ENCODE results near the gene TMEM255B.
"Not testable (repeated sequence)": the region's sequence is repeated elsewhere in the genome, so short reads cannot be mapped to it uniquely, and the experiment has no call there.

Gene TMEM255B

DNA sequence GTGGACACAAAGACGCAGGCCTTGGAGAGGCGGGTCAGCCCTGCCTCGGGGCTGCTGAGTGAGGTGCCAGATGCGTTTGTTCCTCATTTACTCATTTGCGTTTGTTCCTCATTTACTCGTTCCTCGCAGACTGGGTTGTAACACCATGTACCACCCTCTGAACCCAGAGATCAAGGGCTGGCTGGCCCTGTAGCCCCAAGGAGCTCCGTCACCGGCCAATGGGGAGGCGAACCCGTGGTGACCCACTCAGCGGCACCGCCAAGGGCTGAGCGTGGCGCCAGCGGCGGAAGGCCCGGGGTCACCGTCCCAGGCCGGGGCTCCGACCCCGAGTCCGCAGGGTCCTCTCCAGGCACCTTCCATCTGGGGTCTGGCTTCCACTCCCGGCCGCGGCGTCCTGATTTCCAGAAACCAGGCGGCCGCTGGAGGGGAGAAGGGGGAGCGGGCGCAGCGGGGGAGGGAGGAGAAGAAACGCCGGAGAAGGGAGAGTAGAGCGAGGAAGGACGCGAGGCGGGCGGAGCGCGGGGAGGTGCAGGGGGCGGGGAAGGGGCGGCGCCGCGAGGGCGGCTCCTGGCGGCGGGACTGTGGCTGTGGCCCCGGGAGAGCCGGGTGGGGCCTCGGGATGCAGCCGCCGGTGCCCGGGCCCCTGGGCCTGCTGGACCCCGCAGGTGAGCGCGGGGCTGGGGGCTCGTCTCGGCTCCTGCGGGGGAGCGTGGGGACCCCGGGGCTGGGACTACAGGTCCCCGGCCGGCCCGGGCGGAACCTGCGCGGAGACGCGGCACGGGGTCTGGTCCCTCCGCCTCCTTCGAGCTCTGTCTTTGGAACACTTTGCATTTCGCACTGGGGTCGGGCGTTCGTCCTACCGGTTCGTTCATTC lies at the start of gene TMEM255B:
TMEM255B (plus strand) TSS at position 576 of the 874 bp plus-strand sequence; CDS start at position 620, 44 bp downstream.
- in situ Hi-C loops (cut with HindIII; ENCODE audit: low sequenced_read_pairs): no loop called here

DNA sequence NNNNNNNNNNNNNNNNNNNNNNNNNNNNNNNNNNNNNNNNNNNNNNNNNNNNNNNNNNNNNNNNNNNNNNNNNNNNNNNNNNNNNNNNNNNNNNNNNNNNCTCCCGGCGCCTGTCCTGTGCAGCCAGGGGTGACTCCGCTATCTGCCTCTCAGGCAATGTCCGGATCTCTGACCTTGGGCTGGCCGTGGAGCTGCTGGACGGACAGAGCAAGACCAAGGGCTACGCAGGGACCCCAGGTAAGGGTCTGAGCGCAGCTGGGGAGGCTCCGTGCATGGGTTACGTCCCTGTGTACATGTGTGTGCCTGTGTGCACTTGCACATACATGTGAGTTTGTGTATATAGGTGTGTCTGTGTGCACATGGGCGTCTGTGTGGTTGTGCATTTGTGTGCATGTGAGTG lies 36.1 kb upstream of the TMEM255B start:
- in situ Hi-C loops (cut with HindIII; ENCODE audit: low sequenced_read_pairs): no loop called here

DNA sequence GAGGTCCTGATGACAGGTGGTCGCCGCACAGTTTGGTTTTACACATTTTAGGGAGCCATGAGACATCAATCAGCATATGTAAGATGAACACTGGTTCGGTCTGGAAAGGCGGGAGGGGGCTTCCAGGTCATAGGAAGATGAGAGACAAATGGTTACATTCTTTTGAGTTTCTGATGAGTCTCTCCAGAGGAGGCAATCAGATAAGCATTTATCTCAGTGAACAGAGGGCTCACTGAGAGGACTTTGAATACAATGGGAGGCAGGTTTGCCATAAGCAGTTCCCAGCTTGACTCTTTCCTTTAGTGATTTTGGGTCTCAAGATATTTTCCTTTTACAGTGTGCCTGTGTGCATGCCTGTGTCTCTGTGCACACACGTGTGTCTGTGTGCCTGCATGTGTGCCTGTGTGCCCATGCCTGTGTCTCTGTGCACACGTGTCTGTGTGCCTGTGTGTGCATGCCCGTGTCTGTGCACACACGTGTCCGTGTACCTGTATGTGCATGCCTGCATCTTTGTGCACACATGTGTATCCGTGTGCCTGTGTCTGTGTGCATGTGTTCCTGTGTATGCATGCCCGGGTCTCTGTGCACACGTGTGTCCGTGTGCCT lies 35.5 kb upstream of the TMEM255B start:
- in situ Hi-C loops (cut with HindIII; ENCODE audit: low sequenced_read_pairs): no loop called here

DNA sequence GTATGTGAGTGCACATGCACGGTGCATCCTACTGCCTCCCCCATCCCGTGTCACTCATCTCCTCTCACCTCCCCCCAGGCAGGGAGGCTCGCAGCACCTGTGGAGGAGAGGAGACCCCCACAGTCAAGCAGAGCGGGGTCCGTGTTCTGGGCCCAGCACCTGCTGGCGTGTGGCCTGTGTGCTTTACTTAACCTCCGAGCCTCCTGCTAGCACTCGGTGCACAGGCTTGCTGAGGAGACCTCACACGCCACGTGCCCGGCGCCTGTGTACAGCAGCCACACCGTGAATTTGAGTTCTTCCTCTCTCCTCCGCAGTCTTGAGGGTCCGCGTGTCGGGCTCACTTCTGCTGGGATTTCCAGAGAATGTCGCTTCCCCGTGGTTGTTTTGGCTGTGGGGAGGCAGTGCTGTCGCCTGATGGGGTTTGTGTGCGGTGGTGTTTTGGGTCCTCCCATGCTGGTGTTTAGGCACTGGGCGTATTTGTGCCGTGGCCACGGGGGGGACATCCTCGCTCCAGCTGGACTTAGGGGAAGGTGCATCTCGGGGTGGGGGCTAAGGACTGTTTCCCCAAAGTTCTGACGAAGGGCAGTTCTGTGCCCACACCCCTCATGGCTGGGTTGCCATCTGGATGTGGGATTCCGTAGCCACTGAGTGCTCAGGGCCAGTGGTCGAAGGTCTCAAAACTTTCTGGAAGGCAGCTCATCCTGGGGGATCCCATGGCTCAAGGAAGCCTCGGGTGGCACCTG lies 34.8 kb upstream of the TMEM255B start:
- in situ Hi-C loops (cut with HindIII; ENCODE audit: low sequenced_read_pairs): no loop called here

DNA sequence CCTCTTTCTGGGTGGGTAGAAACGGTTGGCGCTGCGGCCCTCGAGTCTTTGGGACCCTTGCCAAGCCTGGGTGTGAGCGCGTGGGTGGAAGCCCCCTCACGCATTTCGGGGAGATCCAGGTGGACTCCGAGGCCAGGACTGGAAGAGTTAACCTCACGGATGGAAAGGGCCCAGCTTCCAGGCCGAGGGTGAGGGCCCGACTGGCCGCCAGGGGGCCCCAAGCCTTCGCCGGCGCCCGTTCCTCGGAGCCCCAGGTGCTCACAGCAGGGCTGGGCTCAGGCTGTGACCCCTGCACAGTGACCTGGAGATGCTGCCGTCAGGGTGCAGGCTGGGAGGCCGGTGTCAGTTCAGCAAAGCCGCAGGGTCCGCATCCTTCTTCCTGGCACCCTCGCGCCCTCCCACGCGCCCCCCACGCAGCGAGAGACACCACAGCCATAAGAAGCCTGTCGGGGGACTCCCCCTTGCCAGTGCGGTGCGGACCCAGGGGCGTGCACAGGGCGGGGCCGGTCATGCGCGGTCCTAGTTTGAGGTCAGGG lies 34.2 kb upstream of the TMEM255B start:
- in situ Hi-C loops (cut with HindIII; ENCODE audit: low sequenced_read_pairs): no loop called here

DNA sequence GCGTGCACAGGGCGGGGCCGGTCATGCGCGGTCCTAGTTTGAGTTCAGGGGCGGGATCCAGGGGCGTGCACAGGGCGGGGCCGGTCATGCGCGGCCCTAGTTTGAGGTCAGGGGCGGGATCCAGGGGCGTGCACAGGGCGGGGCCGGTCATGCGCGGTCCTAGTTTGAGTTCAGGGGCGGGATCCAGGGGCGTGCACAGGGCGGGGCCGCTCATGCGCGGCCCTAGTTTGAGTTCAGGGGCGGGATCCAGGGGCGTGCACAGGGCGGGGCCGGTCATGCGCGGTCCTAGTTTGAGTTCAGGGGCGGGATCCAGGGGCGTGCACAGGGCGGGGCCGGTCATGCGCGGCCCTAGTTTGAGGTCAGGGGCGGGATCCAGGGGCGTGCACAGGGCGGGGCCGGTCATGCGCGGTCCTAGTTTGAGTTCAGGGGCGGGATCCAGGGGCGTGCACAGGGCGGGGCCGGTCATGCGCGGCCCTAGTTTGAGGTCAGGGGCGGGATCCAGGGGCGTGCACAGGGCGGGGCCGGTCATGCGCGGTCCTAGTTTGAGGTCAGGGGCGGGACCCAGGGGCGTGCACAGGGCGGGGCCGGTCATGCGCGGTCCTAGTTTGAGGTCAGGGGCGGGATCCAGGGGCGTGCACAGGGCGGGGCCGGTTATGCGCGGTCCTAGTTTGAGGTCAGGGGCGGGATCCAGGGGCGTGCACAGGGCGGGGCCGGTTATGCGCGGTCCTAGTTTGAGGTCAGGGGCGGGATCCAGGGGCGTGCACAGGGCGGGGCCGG lies 33.5 kb upstream of the TMEM255B start:
- in situ Hi-C loops (cut with HindIII; ENCODE audit: low sequenced_read_pairs): not testable (repeated sequence)

DNA sequence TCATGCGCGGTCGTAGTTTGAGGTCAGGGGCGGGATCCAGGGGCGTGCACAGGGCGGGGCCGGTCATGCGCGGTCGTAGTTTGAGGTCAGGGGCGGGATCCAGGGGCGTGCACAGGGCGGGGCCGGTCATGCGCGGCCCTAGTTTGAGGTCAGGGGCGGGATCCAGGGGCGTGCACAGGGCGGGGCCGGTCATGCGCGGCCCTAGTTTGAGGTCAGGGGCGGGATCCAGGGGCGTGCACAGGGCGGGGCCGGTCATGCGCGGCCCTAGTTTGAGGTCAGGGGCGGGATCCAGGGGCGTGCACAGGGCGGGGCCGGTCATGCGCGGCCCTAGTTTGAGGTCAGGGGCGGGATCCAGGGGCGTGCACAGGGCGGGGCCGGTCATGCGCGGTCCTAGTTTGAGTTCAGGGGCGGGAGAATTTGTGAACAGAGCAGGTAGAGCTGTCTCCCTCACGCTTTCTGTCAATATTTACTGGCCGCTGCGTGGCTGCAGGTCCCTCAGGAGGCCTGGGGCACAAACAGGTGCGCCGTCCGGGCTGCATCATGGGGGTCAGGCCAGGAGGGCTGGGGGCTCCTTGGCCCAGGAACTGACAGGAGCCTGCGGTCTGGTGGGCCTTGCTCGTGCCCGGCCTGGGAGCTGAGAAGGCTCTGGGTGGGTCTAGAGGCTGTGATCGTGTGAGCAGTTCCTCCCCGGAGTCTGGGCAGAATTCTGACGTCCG lies 32.8 kb upstream of the TMEM255B start:
- in situ Hi-C loops (cut with HindIII; ENCODE audit: low sequenced_read_pairs): not testable (repeated sequence)

DNA sequence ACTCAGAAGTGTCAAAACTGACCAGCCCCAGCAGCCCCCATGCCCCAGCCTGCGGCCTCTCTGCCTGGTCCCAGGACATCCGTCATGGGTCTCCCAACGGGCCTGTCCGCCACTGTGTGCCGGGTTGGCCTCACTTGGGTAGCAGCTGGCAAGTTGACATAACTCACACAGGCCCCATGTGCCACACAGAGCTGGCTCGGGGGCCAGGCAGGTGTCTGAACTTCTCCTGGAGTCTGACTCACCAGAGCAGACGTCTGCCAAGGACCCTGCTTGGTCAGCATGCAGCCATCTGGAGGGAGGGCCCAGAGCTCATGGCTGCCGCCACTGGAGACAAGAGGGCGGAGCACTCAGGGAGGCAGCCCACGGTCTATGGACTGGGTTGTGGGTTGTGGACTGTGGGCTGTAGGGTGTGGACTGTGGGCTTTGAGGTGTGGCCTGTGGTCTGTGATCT lies 32.0 kb upstream of the TMEM255B start:
- in situ Hi-C loops (cut with HindIII; ENCODE audit: low sequenced_read_pairs): no loop called here

DNA sequence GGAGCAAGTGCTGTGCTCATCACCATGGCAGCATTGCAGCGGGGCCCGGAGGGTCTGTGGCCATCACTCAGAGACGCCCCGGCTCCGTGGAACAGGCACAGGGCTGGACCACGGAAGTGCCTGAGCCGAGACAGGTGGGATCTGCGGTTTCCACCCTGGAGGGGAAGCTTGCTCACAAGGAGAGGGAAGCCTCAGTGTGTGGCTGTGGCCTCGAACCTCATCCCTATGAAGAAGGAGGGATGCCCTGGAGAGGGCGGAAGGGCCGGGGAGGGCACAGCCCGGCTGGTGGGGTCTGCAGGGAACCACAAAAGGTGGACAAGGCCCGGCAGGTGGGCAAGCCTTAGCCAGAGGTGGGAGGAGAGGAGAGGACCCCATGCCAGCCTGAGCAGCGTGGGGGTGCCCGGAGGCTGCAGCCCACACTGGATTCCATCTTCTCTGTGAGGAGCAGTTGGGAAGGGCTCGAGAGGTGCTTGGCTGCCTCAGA lies 30.4 kb upstream of the TMEM255B start:
- in situ Hi-C loops (cut with HindIII; ENCODE audit: low sequenced_read_pairs): no loop called here

DNA sequence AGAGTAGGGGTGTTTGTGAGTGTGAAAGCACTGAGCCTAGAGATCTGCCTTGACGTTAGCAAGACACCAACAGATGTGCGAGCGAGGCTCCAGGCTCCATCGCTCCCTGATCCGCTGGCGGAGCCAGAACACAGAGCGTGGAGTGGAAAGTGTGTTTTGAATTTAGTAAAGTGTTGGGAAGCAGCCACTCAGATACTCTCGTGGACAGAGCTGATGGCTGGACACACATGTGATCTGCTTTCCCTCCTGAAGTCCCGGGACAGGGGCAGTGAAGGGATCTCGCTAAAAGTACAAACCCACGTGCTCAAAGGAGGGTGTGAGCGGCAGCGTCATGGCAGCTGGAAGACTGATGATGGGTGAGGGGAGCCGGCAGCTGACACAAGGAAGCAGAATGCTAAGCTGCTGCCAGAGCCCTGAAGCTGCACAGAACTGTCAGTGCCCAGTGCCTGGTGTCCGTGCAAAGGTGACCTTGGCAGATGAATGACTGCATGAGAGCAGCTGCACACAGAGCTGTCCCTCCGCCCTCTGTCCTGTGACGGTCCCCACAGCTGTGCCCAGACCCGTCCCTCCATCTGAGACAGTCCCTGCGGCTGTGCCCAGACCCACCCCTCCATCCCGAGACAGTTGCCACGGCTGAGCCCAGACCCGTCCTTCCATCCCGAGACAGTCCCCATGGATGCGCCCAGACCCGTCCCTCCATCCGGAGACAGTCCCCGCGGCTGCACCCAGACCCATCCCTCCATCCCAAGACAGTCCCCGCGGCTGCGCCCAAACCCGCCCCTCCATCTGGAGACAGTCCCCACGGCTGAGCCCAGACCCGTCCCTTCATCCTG lies 29.6 kb upstream of the TMEM255B start:
- in situ Hi-C loops (cut with HindIII; ENCODE audit: low sequenced_read_pairs): no loop called here

DNA sequence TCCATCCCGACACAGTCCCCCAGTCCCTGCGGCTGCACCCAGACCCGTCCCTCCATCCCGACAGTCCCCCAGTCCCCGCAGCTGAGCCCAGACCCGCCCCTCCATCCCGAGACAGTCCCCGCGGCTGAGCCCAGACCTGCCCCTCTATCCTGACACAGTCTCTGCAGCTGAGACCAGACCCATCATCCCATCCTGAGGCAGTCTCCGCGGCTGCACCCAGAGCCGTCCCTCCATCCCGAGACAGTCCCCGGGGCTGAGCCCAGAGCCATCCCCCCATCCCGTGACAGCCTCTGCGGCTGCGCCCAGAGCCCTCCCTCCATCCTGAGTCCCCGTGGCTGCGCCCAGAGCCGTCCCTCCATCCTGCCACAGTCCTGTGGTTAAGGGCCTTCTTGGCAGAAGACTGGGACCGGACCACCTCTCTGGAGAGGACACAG lies 28.8 kb upstream of the TMEM255B start:
- in situ Hi-C loops (cut with HindIII; ENCODE audit: low sequenced_read_pairs): no loop called here

DNA sequence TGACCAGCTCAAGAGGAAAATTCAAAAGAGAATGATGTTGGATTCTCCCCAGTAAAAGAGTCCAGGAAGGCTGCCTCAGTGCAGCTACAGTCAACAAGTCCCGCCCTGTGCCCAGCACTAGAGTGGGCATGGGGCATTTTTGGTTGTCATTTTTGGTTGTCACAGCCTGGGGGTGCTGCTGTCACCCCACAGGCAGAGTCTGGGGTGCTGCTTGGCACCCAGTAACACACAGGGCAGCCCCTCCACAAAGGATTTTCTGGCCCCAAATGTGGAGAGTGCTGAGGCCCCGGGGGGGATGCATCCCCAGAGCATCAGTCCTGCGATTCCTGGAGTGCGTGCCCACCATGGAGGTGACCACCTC lies 28.2 kb upstream of the TMEM255B start:
- in situ Hi-C loops (cut with HindIII; ENCODE audit: low sequenced_read_pairs): no loop called here

DNA sequence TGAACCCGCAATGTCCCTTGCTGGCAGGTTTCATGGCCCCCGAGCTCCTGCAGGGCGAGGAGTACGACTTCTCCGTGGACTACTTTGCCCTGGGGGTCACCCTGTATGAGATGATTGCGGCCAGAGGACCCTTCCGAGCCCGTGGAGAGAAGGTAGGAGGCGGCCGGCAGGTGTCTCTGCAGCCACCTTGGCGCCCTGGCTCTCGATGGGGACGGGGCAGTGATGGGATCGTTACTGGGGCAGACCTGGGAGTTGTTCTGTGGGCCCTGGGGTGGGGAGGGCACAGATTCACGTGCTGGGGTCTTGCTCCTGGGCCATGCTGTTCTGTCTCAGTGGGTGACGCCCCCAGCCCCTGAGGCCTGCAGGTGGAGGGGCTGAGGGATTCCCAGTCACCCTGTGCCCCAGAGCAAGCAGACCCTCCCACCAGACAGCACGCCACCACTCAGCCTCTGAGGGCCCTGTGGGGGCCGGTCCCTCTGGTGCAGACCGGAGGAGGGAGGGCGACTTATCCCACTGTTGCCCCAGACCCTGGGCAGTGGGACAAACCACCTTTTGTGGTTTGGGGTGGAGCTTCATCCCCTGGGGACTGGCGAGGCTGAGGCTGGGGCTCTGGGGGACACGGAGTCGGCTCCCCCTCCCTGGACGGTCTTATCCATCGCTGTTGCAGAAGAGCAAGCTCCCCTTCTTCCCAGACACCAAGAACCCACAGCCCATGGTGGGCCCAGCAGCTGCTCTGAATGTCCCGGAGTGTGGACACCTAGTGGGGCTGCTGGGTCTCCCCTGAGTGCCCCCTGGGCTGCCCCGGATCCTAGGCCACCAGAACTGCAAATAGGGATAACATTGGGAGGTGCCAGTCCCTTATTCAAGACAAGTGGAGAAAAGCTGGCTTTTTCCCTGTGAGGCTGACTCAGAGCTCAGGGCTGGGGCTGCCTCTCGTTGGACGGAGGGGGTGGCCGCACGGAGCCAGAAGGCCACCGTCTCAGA lies 27.5 kb upstream of the TMEM255B start:
- in situ Hi-C loops (cut with HindIII; ENCODE audit: low sequenced_read_pairs): no loop called here

DNA sequence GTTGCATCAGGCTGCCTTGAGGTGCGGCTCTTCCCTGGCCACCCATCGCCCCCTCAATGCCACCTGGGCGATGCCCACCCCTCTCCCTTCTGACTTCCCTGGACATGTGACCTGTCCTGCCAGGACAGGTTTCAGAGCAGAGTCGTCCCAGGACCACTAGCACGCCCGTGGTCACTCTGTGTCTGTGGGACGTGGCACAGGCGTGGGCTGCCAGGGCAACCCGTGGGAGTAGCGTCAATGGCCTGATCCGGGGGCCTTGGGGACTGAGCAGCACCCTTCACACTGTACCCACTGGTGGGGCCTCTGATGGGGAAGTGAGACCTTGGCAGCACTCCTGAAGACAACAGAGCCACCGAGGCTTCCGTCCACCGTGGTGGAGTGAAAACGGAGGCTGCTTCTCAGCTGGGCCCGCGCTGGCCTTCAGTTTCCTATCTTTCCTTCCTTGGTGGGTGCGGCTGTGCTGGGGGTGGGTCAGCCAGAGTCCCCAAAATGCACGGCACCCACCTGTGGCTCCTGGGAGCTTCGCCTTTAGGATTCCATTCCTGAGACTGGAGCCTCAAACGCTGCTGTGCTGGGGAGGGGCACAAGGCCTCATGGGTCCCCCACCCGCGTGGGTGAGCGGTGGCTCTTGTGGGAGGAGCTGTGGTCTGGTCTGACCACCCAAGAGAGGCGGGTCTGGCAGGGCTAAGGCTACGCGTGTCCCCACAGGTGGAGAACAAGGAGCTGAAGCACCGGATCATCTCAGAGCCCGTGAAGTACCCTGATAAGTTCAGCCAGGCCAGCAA lies 26.7 kb upstream of the TMEM255B start:
- in situ Hi-C loops (cut with HindIII; ENCODE audit: low sequenced_read_pairs): no loop called here

DNA sequence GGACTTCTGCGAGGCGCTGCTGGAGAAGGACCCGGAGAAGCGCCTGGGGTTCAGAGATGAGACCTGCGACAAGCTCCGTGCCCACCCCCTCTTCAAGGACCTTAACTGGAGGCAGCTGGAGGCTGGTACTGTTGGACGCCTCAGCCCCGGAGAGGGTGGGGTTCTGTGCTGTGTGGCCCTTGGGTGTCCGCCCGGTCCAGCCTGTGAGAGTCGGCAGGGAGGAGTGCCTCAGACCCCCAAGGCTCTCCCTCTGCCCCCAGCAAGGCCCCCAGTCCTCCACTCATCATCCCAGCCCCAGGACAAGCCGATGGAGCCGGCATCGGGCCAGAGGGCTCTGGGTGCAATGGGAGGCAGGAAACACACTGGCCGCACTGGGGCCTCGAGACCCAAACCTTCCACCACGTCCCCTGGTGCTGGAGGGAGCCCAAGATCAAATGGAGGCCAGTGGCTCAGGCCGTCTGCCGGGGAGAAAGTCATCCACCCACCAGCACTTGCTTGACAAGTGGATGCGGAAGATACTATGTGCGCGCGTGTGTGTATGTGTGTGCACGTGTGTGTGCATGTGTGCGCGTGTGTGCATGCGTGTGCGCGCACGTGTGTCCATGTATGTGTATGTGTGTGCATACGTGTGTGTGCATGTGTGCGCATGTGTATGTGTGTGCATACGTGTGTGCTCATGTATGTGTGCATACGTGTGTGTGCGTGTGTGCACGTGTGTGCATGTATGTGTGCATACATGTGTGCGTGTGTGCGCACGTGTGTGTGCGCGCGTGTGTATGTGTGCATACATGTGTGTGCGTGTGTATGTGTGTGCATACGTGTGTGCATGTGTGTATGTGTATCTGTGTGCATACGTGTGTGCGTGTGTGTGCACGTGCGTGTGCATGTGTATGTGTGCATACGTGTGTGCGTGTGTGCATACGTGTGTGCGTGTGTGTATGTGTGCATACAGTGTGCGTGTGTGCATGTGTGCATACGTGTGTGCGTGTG lies 25.8 kb upstream of the TMEM255B start:
- in situ Hi-C loops (cut with HindIII; ENCODE audit: low sequenced_read_pairs): no loop called here

Data from endothelial cell of hepatic sinusoid (primary cell).